ENCODE measurements around the gene ANKRD33. TPM values are rescaled to one million over a fixed set of nuclear protein-coding genes. Genes with fewer than 3 reads are reported as not detected.

The ANKRD33 gene
- polyA plus RNA-seq, 1 of the 3 experiments (the other 2 are of a cell fraction), result not detected

- TF ChIP-seq TAF1 (IDR thresholded peaks at IDR 0.05; ENCODE audit: borderline replicate concordance, low read depth, low read length) (no peak), GABPA (IDR thresholded peaks at IDR 0.05; ENCODE audit: low read depth) (no peak)
These were observed 19.4 kb downstream of the ANKRD33 start, which contains the start of gene ACVRL1 (continued) for GRCh38 chr12:51907083-51907855.

GRCh38 chr12:51907856-51908425 is 20.0 kb downstream of the ANKRD33 start:
- WGBS (ENCODE audit: low lambda C conversion rate), result 80% methylated on average over 6 of the region's 7 CpGs
- Histone ChIP-seq H3K9ac (no peak overlapping the region), H3K36me3 (replicated peaks in 1 of 2; ENCODE audit: control insufficient read depth in 1 of 2, insufficient read depth in 2 of 2, low read length in 1 of 2) (no peaks in the 10 kb centered on the region), H3K4me3 (ENCODE audit: low read depth in 2 of 2, low read length in 1 of 2) (no peak overlapping the region), H4K20me1 (ENCODE audit: insufficient read depth) (no peaks in the 10 kb centered on the region), H3K4me1 (ENCODE audit: control insufficient read depth in 1 of 2, insufficient read depth in 2 of 2, low read depth in 1 of 2, low read length in 1 of 2) (peaks cover 0 to 49% of the 10 kb centered on the region in 2 experiments; a peak in 2 of 4 replicates), H3K79me2 (ENCODE audit: insufficient read depth) (no peaks in the 10 kb centered on the region), H3K4me2 (no peak overlapping the region), H3K9me2 (no peaks in the 10 kb centered on the region), H3F3A (replicated peaks; ENCODE audit: insufficient read depth) (no peaks in the 10 kb centered on the region), H3K27ac (ENCODE audit: low read depth in 2 of 2, low read length in 1 of 2) (no peak overlapping the region; a peak in 1 of 4 replicates), H3K27me3 (ENCODE audit: insufficient read depth) (no peaks in the 10 kb centered on the region), H3K9me3 (no peaks in the 10 kb centered on the region), H2AFZ (ENCODE audit: low read depth) (no peak overlapping the region)
- no peak for TF ChIP-seq USF1 (IDR thresholded peaks at IDR 0.05; ENCODE audit: borderline replicate concordance, low read depth)
- no peak for TF ChIP-seq TCF12 (IDR thresholded peaks at IDR 0.05)
- no peak for TF ChIP-seq YY1 (IDR thresholded peaks at IDR 0.05; ENCODE audit: low read depth)
- no peak for TF ChIP-seq EZH2phosphoT487 (IDR thresholded peaks at IDR 0.05; ENCODE audit: borderline replicate concordance, low read depth)
- no peak for TF ChIP-seq GABPA (IDR thresholded peaks at IDR 0.05; ENCODE audit: low read depth)
- TF ChIP-seq GATA2 (CRISPR knock-in tag; IDR thresholded peaks at IDR 0.05), result no peak
- no peak for TF ChIP-seq RXRA (IDR thresholded peaks at IDR 0.05; ENCODE audit: borderline replicate concordance, low read depth)
- TF ChIP-seq, protein P1, sequence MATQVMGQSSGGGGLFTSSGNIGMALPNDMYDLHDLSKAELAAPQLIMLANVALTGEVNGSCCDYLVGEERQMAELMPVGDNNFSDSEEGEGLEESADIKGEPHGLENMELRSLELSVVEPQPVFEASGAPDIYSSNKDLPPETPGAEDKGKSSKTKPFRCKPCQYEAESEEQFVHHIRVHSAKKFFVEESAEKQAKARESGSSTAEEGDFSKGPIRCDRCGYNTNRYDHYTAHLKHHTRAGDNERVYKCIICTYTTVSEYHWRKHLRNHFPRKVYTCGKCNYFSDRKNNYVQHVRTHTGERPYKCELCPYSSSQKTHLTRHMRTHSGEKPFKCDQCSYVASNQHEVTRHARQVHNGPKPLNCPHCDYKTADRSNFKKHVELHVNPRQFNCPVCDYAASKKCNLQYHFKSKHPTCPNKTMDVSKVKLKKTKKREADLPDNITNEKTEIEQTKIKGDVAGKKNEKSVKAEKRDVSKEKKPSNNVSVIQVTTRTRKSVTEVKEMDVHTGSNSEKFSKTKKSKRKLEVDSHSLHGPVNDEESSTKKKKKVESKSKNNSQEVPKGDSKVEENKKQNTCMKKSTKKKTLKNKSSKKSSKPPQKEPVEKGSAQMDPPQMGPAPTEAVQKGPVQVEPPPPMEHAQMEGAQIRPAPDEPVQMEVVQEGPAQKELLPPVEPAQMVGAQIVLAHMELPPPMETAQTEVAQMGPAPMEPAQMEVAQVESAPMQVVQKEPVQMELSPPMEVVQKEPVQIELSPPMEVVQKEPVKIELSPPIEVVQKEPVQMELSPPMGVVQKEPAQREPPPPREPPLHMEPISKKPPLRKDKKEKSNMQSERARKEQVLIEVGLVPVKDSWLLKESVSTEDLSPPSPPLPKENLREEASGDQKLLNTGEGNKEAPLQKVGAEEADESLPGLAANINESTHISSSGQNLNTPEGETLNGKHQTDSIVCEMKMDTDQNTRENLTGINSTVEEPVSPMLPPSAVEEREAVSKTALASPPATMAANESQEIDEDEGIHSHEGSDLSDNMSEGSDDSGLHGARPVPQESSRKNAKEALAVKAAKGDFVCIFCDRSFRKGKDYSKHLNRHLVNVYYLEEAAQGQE (IDR thresholded peaks at IDR 0.05; ENCODE audit: low read depth, low read length), result no peak
- no peak for TF ChIP-seq RFX5 (IDR thresholded peaks at IDR 0.05; ENCODE audit: low read length)
- TF ChIP-seq POLR2AphosphoS5 (IDR thresholded peaks at IDR 0.05; ENCODE audit: low read depth, low read length), result no peak
- TF ChIP-seq, protein P2, sequence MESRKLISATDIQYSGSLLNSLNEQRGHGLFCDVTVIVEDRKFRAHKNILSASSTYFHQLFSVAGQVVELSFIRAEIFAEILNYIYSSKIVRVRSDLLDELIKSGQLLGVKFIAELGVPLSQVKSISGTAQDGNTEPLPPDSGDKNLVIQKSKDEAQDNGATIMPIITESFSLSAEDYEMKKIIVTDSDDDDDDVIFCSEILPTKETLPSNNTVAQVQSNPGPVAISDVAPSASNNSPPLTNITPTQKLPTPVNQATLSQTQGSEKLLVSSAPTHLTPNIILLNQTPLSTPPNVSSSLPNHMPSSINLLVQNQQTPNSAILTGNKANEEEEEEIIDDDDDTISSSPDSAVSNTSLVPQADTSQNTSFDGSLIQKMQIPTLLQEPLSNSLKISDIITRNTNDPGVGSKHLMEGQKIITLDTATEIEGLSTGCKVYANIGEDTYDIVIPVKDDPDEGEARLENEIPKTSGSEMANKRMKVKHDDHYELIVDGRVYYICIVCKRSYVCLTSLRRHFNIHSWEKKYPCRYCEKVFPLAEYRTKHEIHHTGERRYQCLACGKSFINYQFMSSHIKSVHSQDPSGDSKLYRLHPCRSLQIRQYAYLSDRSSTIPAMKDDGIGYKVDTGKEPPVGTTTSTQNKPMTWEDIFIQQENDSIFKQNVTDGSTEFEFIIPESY (IDR thresholded peaks at IDR 0.05; ENCODE audit: borderline replicate concordance, low read depth), result no peak
- no peak for TF ChIP-seq FOSL2 (IDR thresholded peaks at IDR 0.05; ENCODE audit: borderline replicate concordance, low read depth)
- no peak for TF ChIP-seq EP300 (IDR thresholded peaks at IDR 0.05; ENCODE audit: borderline replicate concordance in 1 of 2, low read depth in 1 of 2, low read length in 1 of 2)
- TF ChIP-seq SIN3A (IDR thresholded peaks at IDR 0.05; ENCODE audit: borderline replicate concordance, low read depth, low read length), result no peak
- DNase-seq, result no peak
- ChIA-PET CTCF (interaction anchor here (0.6 to 3.9 kb wide), 7 partner anchors 10 to 117 kb away, joined by 3 to 30 read pairs (median 3); no protein-coding TSS in a partner anchor), POLR2A (interaction anchor here (1.0 kb wide), 1 partner anchor 33 kb away, joined by 3 read pairs; no protein-coding TSS in a partner anchor)

Measured in SK-N-SH (cell line).